ENCODE data around the gene RTN1. TPM values are rescaled to one million over a fixed set of nuclear protein-coding genes. Genes with fewer than 3 reads are reported as not detected.

RTN1 gene
- total and polyA plus RNA-seq, 2 experiments from 2014 or later: 4.2 to 4.3 TPM

DNA sequence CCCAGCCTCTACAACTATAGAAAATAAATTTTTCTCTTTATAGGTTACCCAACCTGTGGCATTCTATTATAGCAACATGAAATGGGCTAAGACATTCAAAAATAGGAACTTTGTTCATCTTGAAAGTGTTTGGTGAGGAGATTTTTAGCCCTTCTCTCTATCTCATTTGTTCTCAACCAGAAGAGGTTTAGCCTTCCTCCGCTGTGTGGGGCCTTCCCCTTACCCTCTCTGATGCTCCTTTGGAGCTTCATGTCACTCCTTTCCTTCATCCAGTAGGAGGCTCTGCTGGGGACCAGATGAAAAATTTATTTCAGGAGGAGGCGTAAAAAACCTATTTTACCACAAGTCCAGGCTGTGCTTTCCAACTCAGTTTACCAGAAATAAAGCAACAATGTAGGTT, 94.1 kb downstream of the RTN1 start:
- H3K27ac Mint-ChIP-seq: no peak overlapping the region
- no peaks in the 10 kb centered on the region for H3K4me1 ChIP-seq (ENCODE audit: insufficient read depth)
- H2AFZ ChIP-seq: no peak overlapping the region
- no peaks in the 10 kb centered on the region for H3K79me2 ChIP-seq (replicated peaks; ENCODE audit: insufficient read depth)
- H3K4me2 ChIP-seq: no peak overlapping the region
- H3K9me3 Mint-ChIP-seq: no peaks in the 10 kb centered on the region
- H3F3A ChIP-seq (replicated peaks; ENCODE audit: low read depth): no peaks in the 10 kb centered on the region
- H3K4me1 Mint-ChIP-seq: peaks cover 9% of the 10 kb centered on the region; the same call in 2 of the 3 replicates
- no peaks in the 10 kb centered on the region for H3K27me3 ChIP-seq (ENCODE audit: insufficient read depth)
- DNase-seq (ENCODE audit: low spot score) (no peak), ATAC-seq (no peak)
- H3K4me3 Mint-ChIP-seq: no peak overlapping the region
- H3K27ac ChIP-seq (ENCODE audit: low read depth): no peak overlapping the region
- H3K9me2 ChIP-seq (ENCODE audit: insufficient read depth): no peaks in the 10 kb centered on the region
- TF ChIP-seq JUNB (IDR thresholded peaks at IDR 0.05; ENCODE audit: unreplicated experiment) (no peak), EZH2phosphoT487 (IDR thresholded peaks at IDR 0.05; ENCODE audit: unreplicated experiment) (no peak), CREB1 (CRISPR knock-in tag; IDR thresholded peaks at IDR 0.05; ENCODE audit: low read depth) (no peak), ZNF114 (CRISPR knock-in tag; IDR thresholded peaks at IDR 0.05) (no peak), NANOG (IDR thresholded peaks at IDR 0.05; ENCODE audit: borderline replicate concordance) (no peak), STAT1 (IDR thresholded peaks at IDR 0.05; ENCODE audit: unreplicated experiment) (no peak), POLR2AphosphoS5 (IDR thresholded peaks at IDR 0.05; ENCODE audit: low read depth) (no peak), EZH2 (IDR thresholded peaks at IDR 0.05; ENCODE audit: low read depth, unreplicated experiment) (no peak), ZNF331 (CRISPR knock-in tag; IDR thresholded peaks at IDR 0.05; ENCODE audit: low read depth) (no peak), CTCF (conservative IDR thresholded peaks at IDR 0.05; ENCODE audit: low read depth in 2 of 2) (no peak)
- TF ChIP-seq, protein P1, sequence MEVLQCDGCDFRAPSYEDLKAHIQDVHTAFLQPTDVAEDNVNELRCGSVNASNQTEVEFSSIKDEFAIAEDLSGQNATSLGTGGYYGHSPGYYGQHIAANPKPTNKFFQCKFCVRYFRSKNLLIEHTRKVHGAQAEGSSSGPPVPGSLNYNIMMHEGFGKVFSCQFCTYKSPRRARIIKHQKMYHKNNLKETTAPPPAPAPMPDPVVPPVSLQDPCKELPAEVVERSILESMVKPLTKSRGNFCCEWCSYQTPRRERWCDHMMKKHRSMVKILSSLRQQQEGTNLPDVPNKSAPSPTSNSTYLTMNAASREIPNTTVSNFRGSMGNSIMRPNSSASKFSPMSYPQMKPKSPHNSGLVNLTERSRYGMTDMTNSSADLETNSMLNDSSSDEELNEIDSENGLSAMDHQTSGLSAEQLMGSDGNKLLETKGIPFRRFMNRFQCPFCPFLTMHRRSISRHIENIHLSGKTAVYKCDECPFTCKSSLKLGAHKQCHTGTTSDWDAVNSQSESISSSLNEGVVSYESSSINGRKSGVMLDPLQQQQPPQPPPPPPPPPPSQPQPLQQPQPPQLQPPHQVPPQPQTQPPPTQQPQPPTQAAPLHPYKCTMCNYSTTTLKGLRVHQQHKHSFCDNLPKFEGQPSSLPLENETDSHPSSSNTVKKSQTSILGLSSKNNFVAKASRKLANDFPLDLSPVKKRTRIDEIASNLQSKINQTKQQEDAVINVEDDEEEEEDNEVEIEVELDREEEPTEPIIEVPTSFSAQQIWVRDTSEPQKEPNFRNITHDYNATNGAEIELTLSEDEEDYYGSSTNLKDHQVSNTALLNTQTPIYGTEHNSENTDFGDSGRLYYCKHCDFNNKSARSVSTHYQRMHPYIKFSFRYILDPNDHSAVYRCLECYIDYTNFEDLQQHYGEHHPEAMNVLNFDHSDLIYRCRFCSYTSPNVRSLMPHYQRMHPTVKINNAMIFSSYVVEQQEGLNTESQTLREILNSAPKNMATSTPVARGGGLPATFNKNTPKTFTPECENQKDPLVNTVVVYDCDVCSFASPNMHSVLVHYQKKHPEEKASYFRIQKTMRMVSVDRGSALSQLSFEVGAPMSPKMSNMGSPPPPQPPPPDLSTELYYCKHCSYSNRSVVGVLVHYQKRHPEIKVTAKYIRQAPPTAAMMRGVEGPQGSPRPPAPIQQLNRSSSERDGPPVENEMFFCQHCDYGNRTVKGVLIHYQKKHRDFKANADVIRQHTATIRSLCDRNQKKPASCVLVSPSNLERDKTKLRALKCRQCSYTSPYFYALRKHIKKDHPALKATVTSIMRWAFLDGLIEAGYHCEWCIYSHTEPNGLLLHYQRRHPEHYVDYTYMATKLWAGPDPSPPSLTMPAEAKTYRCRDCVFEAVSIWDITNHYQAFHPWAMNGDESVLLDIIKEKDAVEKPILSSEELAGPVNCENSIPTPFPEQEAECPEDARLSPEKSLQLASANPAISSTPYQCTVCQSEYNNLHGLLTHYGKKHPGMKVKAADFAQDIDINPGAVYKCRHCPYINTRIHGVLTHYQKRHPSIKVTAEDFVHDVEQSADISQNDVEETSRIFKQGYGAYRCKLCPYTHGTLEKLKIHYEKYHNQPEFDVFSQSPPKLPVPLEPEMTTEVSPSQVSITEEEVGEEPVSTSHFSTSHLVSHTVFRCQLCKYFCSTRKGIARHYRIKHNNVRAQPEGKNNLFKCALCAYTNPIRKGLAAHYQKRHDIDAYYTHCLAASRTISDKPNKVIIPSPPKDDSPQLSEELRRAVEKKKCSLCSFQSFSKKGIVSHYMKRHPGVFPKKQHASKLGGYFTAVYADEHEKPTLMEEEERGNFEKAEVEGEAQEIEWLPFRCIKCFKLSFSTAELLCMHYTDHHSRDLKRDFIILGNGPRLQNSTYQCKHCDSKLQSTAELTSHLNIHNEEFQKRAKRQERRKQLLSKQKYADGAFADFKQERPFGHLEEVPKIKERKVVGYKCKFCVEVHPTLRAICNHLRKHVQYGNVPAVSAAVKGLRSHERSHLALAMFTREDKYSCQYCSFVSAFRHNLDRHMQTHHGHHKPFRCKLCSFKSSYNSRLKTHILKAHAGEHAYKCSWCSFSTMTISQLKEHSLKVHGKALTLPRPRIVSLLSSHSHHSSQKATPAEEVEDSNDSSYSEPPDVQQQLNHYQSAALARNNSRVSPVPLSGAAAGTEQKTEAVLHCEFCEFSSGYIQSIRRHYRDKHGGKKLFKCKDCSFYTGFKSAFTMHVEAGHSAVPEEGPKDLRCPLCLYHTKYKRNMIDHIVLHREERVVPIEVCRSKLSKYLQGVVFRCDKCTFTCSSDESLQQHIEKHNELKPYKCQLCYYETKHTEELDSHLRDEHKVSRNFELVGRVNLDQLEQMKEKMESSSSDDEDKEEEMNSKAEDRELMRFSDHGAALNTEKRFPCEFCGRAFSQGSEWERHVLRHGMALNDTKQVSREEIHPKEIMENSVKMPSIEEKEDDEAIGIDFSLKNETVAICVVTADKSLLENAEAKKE (CRISPR knock-in tag; IDR thresholded peaks at IDR 0.05): no peak
- TF ChIP-seq, protein P2, sequence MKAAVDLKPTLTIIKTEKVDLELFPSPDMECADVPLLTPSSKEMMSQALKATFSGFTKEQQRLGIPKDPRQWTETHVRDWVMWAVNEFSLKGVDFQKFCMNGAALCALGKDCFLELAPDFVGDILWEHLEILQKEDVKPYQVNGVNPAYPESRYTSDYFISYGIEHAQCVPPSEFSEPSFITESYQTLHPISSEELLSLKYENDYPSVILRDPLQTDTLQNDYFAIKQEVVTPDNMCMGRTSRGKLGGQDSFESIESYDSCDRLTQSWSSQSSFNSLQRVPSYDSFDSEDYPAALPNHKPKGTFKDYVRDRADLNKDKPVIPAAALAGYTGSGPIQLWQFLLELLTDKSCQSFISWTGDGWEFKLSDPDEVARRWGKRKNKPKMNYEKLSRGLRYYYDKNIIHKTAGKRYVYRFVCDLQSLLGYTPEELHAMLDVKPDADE (IDR thresholded peaks at IDR 0.05): no peak
- TF ChIP-seq, protein P3, sequence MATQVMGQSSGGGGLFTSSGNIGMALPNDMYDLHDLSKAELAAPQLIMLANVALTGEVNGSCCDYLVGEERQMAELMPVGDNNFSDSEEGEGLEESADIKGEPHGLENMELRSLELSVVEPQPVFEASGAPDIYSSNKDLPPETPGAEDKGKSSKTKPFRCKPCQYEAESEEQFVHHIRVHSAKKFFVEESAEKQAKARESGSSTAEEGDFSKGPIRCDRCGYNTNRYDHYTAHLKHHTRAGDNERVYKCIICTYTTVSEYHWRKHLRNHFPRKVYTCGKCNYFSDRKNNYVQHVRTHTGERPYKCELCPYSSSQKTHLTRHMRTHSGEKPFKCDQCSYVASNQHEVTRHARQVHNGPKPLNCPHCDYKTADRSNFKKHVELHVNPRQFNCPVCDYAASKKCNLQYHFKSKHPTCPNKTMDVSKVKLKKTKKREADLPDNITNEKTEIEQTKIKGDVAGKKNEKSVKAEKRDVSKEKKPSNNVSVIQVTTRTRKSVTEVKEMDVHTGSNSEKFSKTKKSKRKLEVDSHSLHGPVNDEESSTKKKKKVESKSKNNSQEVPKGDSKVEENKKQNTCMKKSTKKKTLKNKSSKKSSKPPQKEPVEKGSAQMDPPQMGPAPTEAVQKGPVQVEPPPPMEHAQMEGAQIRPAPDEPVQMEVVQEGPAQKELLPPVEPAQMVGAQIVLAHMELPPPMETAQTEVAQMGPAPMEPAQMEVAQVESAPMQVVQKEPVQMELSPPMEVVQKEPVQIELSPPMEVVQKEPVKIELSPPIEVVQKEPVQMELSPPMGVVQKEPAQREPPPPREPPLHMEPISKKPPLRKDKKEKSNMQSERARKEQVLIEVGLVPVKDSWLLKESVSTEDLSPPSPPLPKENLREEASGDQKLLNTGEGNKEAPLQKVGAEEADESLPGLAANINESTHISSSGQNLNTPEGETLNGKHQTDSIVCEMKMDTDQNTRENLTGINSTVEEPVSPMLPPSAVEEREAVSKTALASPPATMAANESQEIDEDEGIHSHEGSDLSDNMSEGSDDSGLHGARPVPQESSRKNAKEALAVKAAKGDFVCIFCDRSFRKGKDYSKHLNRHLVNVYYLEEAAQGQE (IDR thresholded peaks at IDR 0.05; ENCODE audit: unreplicated experiment): no peak
- H3K36me3 Mint-ChIP-seq (ENCODE audit: low read depth): no peaks in the 10 kb centered on the region
- no peaks in the 10 kb centered on the region for H3K27me3 Mint-ChIP-seq (ENCODE audit: insufficient read depth, low read depth, poor library complexity)
- H3K4me3 ChIP-seq: no peak overlapping the region
- no peaks in the 10 kb centered on the region for H4K20me1 ChIP-seq (replicated peaks; ENCODE audit: insufficient read depth)
- no peaks in the 10 kb centered on the region for H3K36me3 ChIP-seq (ENCODE audit: insufficient read depth)
